Stimulated activated CD8-positive, alpha-beta memory T cell treated with anti-CD3 and anti-CD28 coated beads, Interleukin-4, amount 100 ng/mL, for 4 hours (primary cell): ENCODE measurements around the gene SPCS2.
"Not testable (repeated sequence)": the region's sequence is repeated elsewhere in the genome, so short reads cannot be mapped to it uniquely, and the experiment has no call there.

Experiments
- DNase-seq, 2 donors: peaks; one replicate each; pipeline ENCODE4 v3.0.0-alpha.2; 2020; ENCODE audit warnings: low read depth in 2 of 2, low spot score in 1 of 2

The SPCS2 gene

GRCh38 chr11:74949753-74950137, 679 bp downstream of the SPCS2 start:
- DNase-seq: no peak

GRCh38 chr11:74950374-74950969, 1.4 kb downstream of the SPCS2 start:
- DNase-seq: no peak

GRCh38 chr11:74951226-74951625, 2.2 kb downstream of the SPCS2 start:
- DNase-seq: no peak

GRCh38 chr11:74952752-74953151, 3.7 kb downstream of the SPCS2 start:
- DNase-seq: no peak

GRCh38 chr11:74953451-74953850, 4.4 kb downstream of the SPCS2 start:
- DNase-seq: no peak

- no peak for DNase-seq
These were observed 5.1 kb downstream of the SPCS2 start for GRCh38 chr11:74954199-74954598.

GRCh38 chr11:74956397-74957015, 7.4 kb downstream of the SPCS2 start:
- no peak for DNase-seq

- DNase-seq: no peak
These were observed 9.0 kb downstream of the SPCS2 start for GRCh38 chr11:74957937-74958629.

- not testable (repeated sequence) for DNase-seq
These were observed 11.1 kb downstream of the SPCS2 start for GRCh38 chr11:74960128-74960527.

GRCh38 chr11:74966651-74967050, 17.6 kb downstream of the SPCS2 start:
- no peak for DNase-seq

- DNase-seq: no peak
These were observed 21.9 kb downstream of the SPCS2 start for GRCh38 chr11:74970852-74971395.

GRCh38 chr11:74971424-74971823, 22.4 kb downstream of the SPCS2 start:
- no peak for DNase-seq

- no peak for DNase-seq
These were observed 29.0 kb downstream of the SPCS2 start for GRCh38 chr11:74978041-74978440.

GRCh38 chr11:74980634-74981033, 31.6 kb downstream of the SPCS2 start:
- no peak for DNase-seq

- no peak for DNase-seq
These were observed 32.8 kb downstream of the SPCS2 start for GRCh38 chr11:74981888-74982287.

- DNase-seq: no peak
These were observed 35.0 kb downstream of the SPCS2 start for GRCh38 chr11:74984070-74984469.

GRCh38 chr11:74984730-74985129, 35.7 kb downstream of the SPCS2 start:
- DNase-seq: no peak

GRCh38 chr11:74988541-74989259, 39.6 kb downstream of the SPCS2 start, which contains the start of gene NEU3:
Gene NEU3 (plus strand): TSS chr11:74988933. CDS start chr11:74989061, 128 bp downstream.
- peak; percentile 67 to 76 for DNase-seq

GRCh38 chr11:74989260-74989638, 40.2 kb downstream of the SPCS2 start:
- DNase-seq: no peak

- DNase-seq: not testable (repeated sequence)
These were observed 41.1 kb downstream of the SPCS2 start for GRCh38 chr11:74990150-74990549.

GRCh38 chr11:74990941-74991340, 41.9 kb downstream of the SPCS2 start:
- DNase-seq: no peak

GRCh38 chr11:74992852-74993251, 43.8 kb downstream of the SPCS2 start:
- DNase-seq: no peak
